GM11168 (cell line): ENCODE measurements around the gene PLEKHG7.

ENCODE experiments used
- in situ Hi-C: fragments of 300-500 bp; cut with MboI; formaldehyde crosslinking; loops from one replicate; pipeline ENCODE4 v1.12.0; 2022; ENCODE audit warnings: low sequenced_read_pairs; ENCODE audit not compliant: unreplicated experiment

PLEKHG7 gene

DNA sequence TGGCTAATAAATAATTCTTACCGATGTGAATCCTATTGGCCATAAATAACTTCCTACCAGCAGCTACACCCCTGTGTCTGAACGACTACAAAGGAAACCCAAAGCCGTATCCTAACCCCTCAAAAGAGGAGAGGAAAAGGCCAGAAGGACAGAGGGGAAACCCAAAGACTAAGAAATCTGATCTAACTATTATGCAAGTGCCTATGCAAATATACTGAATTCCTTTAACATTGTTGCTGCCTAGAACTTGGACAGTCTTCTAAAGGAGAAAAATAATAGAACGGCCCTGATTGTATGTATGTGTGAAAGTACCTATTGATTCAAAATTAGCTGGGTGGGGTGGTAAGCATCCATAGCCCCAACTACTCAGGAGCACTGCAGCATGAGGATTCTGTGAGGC lies 997 bp downstream of the PLEKHG7 start:
- in situ Hi-C loops = no loop called here

DNA sequence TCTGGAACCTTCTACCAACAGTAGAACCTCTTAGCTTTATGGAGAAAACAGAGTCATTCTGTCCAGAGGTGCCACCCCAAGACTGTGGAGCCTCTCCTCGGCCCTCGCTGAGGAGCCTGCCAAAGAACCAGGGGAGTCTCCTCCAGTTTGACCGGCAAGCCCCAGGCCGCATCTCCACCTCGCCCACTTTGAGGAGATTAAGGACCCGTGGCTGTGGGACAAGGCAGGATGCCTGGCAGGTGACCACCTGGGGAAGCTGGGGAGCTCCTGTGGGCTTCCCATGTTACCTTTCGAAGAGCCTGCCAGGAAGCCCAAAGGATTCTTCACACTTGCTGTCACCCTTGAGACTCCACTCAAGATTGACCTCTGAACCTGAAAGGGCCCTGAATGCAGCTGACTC lies 3.8 kb downstream of the PLEKHG7 start:
- in situ Hi-C loops = no loop called here

DNA sequence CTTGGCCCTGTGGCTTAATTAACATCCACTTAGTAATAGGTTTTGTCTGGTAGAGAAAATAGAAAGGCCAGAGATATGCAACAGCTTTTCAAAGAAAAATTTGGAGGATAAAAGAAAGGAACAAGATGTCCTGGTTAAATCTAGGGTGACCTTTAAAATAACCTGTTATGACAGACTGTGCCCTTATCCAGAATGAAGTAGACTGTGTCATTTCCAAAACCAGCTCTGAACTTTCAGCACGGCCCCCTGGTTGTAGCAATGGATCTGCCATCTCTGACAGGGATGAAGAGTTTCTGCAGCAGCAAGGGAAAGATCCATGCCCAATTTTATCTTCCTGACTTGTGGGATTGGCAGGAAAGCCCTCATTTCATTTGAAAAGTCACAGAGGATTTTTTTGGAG lies 5.1 kb downstream of the PLEKHG7 start:
- in situ Hi-C loops = no loop called here

DNA sequence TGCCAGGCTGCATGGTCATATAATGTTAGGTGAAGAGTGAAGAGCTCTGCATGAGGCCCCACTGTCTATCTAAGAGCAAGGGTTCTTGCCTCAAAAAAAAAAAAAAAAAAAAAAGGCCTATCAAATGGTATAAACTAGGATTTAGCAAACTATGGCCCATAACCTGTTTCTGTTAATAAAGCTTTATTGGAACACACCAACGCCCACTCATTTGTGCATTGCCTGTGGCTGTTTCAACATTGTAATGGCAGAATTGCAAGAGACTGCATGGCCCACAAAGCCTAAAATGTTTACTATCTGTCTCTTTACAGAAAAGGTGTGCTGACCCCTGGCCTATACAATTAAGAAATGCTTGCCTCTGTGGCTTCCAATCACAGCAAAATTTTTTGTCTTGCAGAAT lies 12.8 kb downstream of the PLEKHG7 start:
- in situ Hi-C loops = no loop called here

DNA sequence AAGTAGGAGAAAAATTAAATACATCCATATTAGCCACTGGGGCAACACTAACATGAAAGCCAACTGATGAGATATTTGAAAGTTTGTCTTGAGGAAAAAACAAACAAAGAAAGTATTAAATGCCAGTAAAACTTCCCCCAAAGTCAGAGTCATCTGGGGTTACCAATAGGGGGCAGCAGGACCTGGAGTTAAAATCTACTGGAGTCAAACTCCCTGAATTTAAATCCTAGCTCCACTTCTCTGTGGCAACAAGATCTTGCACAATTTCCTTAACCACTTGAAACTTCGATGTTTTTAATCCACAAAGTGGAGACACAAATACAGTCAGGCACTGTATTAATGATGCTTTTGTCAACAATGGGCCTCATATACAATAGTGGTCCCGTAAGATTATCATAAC lies 14.4 kb downstream of the PLEKHG7 start:
- in situ Hi-C loops = no loop called here

DNA sequence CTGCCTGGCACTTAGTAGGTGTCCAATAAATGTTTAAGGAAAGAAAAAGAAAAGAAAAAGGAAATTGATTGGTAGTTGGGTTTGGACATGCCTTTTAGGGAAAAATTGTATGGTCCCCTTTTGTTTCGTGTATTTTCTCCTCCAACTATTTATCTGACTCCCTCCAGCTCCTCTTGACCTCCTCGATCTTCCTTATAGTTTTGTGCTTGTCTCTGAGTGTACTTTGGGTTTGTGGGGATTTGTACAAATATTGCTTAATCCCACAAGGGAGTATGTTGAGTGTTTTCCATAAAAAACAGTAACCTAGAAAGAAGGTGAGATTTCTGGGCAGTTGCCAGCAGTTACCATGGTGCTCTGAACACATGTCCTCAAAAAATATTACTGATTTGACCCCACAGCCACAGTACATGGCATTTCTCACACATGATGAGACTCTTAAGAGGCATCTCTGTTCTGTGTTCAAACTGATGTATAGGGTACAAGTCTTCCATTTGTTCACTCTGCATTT lies 15.7 kb downstream of the PLEKHG7 start:
- in situ Hi-C loops = no loop called here

DNA sequence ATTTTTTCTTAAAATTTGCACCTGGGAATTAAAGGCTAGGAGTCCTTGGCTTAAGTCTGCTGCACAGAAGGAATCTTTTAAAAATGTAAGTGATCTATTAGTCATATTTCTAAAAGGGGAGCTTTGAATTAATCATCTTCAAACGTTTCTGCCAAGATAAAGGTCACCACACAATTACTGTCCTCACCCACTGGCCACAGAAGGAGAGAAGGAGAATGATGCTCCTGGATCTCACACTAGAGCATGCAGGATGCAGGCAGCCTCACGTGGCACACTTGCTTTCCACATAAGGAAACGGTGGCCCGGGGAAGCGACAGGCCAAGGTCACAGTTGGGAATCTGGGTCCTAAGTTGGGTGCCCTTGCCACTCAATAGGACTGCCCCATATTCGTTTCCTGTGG lies 16.9 kb downstream of the PLEKHG7 start:
- in situ Hi-C loops = no loop called here

DNA sequence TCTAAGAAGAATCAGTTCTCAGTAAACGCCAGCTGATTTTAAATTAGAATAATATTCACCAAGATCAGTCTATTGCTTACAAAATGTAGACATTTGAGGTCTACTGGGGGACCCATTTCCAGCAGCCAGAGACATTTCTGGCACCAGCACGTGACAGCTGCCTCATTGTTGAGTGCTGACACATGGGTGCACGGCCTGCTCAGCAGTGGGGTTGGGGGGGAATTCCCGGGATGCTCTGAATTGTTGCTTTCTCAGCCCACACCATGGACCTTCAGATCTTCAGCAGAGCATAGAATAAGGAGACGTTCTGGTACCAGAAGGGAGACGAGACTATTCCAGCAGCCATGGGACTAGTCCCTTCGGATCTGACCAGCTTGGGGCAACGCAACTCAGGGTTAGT lies 18.3 kb downstream of the PLEKHG7 start:
- in situ Hi-C loops = no loop called here

DNA sequence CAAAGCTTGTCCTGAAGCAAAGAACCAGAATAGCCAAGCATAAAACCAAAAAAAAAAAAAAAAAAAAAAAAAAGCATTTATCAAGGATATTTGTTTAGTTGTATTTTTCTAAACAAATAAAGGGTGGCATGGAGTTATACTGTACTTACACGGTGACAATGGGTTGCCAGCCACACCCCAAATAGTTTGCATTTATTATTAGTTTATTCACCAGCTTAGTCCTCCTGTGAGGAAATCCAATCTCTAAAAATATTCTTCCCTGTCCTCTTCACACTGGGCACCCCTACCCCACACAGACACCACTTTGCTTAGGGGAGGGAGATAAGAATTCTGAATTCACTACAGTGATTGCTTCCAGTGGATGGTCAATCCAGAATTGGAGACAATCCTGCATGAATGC lies 18.9 kb downstream of the PLEKHG7 start:
- in situ Hi-C loops = no loop called here

DNA sequence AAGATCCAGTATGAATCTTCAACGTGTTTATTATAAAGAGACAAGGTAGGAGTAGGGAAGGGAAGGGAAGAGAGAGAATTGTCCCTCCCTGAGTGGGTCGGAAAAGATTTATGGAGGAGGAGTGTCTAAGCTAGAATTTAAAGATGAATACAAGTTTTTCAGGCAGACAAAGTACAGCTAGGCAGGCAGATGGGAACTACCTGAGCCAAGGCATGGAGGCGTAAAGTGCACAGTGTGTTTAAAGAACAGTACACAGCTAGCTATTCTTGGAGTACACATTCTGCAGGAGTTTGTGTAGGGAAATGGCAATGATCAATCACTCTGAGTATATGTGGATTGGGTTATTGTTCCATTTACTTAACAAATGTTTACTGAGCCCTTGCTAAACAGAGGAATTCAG lies 20.1 kb downstream of the PLEKHG7 start:
- in situ Hi-C loops = no loop called here

DNA sequence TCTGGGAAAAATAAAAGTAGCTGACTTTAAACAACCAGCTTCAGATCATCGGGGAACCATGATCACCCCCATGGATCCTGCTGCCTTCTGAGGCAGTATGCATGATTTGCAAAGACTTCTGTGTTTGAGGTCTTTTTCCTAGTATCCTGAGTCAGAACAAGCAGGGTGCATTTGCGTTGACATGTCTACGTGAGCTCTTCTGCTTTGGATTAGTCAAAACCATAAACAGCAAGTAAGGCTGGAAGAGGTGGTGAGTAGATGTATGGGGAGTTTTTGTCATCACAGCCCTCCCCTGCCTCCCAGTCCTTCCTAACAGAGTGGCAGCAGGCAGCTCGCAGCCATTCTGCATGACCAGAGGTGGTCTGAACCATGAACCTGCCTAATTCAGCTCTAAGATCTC lies 24.1 kb downstream of the PLEKHG7 start:
- in situ Hi-C loops = no loop called here

DNA sequence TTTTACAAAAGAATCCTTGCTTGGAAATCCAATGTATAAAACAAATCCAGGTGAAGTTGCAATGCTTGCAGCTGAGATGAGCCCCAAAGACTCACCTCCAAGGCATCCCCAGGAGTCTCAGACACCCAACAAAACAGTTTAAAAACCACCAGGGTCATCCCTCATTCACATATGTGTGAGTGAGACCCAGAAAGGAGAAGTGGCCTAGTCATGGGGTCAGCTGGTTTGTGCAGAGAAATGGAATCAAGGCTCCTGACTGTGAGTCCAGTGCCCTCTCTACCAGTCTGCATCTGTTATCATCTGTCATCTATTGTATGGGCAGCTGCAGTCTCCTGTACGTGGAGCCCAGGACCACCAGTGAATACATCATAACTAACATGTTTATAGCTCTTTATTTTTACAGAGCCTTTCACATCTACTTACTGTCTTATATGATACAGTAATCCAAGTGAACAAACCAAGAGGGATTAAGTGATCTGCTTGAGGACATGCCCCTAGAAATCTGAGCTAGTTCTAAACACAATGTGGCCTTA lies 27.1 kb downstream of the PLEKHG7 start:
- in situ Hi-C loops = no loop called here

DNA sequence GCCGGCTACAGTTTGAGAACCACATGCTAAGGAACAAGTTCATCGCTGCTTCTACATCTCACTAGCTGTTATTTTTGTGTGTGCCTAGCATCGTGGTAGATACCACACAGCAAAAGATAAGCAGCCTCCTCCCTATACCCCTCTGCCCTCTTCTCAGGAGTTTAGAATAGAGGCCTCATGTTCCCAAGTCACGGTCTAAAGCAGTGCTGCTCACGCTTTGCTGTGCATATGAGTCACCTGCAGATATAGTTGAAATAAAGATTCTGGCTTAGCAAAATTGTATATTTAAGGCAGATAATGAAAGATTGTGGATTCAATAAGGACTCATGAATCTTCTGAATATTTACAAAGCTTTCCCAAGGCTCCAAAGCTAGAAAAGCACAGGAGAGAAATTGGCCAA lies 28.0 kb downstream of the PLEKHG7 start:
- in situ Hi-C loops = no loop called here

DNA sequence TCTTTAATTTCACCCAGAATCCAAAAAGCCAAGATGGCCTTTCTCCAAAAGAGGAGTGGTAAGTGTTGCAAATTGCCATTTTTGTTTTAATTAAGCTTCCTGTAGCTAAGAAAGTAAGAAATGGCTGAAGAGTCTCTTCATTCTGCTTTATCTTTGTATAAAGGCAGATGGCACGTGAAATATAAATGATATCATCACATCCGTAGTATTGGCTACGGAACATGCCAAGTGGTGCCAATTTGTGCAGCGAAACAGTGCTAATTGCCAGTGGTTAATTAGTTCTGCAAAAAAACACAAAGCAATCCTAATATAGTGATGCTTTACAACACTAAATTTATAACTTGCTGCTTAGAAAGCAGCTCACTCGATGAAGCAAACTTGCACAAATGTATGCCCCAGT lies 29.4 kb downstream of the PLEKHG7 start:
- in situ Hi-C loops = no loop called here

DNA sequence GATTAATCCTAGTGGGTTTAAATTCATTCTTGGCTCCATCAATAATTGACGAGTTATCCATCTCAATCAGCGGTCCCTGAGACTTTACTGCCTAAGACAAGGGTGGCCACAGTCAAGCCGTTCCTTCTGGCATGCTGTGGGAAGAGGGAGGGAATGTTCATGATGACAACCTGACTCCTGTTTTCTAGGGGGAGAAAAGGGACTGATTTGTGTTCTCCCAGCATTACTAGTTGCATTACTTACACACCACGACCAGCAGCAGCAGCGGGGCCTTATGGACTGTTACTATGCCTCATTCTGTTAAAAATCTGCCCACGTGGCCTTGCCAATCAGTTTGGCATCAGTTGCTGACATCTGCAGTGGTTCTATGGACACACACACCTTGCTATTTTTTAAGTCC lies 29.9 kb downstream of the PLEKHG7 start:
- in situ Hi-C loops = no loop called here

DNA sequence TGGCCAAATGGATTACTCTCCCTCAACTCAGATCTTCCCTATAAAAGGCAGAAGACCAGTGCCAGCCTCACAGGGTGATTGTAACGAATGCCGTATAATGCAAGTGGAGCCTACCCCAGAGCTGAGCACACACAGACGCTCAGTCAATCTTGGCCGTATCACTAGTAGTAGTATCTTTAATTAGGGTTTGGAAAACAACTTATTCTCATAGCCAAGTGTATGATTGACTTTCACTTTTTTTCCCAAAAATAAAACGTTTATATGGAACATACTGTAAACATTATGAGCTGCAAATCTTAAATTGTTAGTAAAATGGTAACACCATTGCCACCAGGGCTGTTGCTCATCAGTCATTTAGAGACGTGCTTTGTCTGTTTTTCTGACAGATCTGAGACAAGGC lies 30.4 kb downstream of the PLEKHG7 start:
- in situ Hi-C loops = no loop called here

DNA sequence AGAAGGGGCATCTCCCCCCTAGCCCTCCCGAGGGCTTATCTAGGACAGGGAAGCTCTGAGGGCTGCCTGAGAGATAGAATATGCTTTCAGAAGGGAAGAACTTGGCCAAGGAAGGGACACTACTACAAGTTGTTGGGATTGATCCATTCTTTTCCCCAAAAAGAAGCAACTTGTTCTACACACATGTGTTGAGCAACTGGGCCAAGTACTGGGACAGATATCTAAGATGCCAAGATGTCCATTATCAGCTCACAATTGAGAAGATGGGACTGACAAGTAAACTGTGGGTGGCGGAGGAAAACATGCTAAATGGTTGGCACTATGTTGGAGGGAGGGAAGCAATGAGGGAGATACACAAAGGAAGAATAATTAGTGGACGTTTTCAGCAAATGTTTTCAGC lies 30.9 kb downstream of the PLEKHG7 start:
- in situ Hi-C loops = no loop called here

DNA sequence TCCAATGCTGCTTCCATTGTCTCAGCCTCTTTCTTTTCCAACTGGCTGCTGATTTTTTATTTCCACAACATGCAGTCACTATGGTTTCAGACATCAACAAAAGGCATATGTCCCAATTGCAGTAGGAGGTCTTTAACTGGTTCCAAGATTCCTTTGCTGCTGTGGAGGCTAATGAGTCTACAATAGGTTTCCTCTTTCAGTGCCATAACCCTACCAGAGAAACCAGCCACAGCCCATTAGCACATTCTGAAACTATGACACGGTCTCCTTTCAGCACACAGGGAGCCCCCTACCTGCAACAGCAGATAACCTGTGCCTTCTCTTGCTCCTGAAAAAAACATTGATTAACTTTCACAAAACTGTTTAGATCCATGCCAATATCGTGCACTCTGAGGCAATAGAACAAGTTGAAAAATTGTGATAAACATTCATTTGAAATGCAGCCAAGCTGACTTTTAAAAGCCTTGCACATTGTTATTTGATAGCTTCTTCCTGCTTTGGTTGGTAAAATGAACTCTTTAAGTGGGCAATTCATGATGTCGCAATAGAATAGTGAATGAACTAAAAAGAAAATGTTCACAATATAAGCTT lies 32.4 kb downstream of the PLEKHG7 start:
- in situ Hi-C loops = no loop called here

DNA sequence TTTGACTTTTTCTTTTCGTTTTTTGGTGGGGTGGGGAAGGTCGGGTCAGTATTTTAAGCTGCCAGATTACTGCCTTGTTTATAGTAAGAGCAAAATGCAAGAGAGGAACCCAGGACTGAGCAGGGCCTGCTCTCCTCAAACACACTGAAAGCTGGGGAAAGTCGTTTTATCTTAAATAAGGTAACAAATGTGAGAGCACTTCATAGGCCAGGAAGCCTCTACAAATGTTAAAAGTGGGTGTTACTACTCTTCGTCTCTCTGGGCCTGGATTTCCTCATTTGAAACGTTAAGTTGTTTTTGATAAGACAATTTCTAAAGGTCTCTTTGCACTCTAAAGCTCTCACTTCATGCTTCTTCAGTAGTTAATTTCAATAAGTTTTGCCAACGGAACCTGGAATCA lies 33.8 kb downstream of the PLEKHG7 start:
- in situ Hi-C loops = no loop called here

DNA sequence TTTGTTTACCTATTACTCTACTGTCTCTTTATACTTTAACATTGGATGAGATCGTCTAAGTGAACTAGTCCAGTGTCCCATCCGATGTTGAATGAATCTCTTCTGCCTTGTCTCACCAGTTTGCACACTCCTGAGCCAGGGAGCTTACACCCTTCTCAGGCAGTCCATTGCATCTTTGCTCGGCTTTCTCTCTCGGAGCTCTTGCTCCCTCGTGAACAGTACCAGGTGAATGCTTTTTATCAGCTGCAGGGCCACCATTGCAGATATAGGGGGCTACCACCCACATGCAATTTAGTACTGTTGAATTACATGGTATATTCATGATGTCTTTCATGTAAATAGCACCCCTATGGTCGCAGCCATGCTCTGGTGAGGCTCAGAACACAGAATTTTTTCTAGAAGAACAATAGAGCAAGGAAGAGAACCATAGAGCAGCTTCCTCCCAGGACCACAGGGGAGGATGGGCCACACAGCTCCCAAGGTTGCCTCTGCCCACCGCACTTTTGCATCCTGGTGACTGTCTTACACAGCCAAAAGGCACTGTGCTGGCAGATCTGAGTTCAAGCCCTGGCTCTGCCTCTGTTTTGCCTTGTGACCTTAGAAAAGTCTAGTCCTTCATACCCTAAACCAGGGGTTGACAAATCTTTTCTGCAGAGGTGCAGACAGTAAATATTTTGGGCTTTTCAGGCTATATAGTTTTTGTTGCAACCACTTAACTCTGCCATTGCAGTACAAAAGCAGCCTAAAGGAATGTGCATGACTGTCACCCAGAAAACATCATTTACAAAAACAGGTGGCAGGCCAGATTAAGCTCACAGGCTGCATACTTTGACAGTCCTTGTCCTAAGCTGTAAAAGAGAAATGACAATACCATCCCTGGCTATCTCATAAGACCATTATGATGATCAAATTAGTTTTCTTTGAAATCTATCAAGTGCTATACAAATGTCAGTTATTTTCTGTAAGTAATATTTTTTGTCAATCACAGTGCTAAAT lies 35.4 kb downstream of the PLEKHG7 start:
- in situ Hi-C loops = no loop called here

DNA sequence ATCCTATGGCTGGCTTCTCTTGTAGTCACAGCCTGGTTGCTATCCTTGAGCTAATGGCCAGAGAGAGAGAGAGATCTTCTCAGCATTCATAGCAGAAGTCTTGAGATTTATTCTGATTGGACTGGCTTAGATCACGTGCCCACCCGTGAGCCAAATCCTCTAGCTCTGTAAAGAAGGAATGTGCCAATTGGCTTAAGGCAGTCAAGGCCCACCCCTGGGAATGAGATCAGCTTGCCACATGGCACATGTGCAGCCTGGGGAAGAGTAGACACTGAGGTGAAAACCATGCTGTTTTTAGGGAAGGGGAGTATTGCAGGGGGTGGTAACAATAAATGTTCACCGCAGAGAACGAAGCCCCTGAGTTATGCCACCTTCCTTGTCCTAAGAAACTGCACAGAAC lies 36.3 kb downstream of the PLEKHG7 start:
- in situ Hi-C loops = no loop called here
